DND-41 (cell line): ENCODE data around the gene GIPC2.

Experiments used
- EZH2 ChIP-seq: IDR thresholded peaks from 3 replicates; pipeline ENCODE4 v1.6.1; 2012; ENCODE audit warnings: borderline replicate concordance, low read depth, mild to moderate bottlenecking, moderate library complexity, low read length, inconsistent platforms; ENCODE audit not compliant: severe bottlenecking
- TF ChIP-seq, protein P1 (sequence below): IDR thresholded peaks from 2 replicates; pipeline ENCODE4 v1.5.1; 2012; ENCODE audit warnings: borderline replicate concordance, low read length, moderate library complexity, mild to moderate bottlenecking; ENCODE audit not compliant: poor library complexity, severe bottlenecking; ENCODE audit errors: extremely low read depth

- TF ChIP-seq, protein P1, sequence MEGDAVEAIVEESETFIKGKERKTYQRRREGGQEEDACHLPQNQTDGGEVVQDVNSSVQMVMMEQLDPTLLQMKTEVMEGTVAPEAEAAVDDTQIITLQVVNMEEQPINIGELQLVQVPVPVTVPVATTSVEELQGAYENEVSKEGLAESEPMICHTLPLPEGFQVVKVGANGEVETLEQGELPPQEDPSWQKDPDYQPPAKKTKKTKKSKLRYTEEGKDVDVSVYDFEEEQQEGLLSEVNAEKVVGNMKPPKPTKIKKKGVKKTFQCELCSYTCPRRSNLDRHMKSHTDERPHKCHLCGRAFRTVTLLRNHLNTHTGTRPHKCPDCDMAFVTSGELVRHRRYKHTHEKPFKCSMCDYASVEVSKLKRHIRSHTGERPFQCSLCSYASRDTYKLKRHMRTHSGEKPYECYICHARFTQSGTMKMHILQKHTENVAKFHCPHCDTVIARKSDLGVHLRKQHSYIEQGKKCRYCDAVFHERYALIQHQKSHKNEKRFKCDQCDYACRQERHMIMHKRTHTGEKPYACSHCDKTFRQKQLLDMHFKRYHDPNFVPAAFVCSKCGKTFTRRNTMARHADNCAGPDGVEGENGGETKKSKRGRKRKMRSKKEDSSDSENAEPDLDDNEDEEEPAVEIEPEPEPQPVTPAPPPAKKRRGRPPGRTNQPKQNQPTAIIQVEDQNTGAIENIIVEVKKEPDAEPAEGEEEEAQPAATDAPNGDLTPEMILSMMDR, result no peak
- TF ChIP-seq EZH2, result no peak
Measured at GRCh38 chr1:78122389-78122788, 76.6 kb downstream of the GIPC2 start.
